Upper lobe of left lung (tissue), 6 donors: ENCODE measurements around the gene FOXN1. TPM values are rescaled to one million over a fixed set of nuclear protein-coding genes. Genes with fewer than 3 reads are reported as not detected.
"Not testable (repeated sequence)": the region's sequence is repeated elsewhere in the genome, so short reads cannot be mapped to it uniquely, and the experiment has no call there.

Source experiments
- ATAC-seq, 2 donors: fragments of 200-7000 bp; cut with Tn5 transposase; one replicate each; pipeline ENCODE4 v1.9.1; 2022; ENCODE audit warnings: mild to moderate bottlenecking in 2 of 2, moderate library complexity in 2 of 2; ENCODE audit not compliant: low FRiP score in 2 of 2
- DNase-seq, 2 donors: peaks; one replicate each; pipeline ENCODE4 v3.0.0-alpha.2; 2019 to 2020
- H3K27ac ChIP-seq, 4 donors: fragments of 200-600 bp; sonication (generic); one replicate each; pipeline ENCODE4 v1.5.1; 2016 to 2019
- H3K27me3 ChIP-seq, 4 donors: fragments of 200-600 bp; sonication (generic); one replicate each; pipeline ENCODE4 v1.5.1; 2017 to 2019
- H3K36me3 ChIP-seq, 4 donors: fragments of 200-600 bp; sonication (generic); one replicate each; pipeline ENCODE4 v1.5.1; 2016 to 2019
- H3K4me1 ChIP-seq, 4 donors: fragments of 200-600 bp; sonication (generic); one replicate each; pipeline ENCODE4 v1.5.1; 2018 to 2019
- H3K4me3 ChIP-seq, 4 donors: fragments of 200-600 bp; sonication (generic); one replicate each; pipeline ENCODE4 v1.5.1; 2017 to 2019; ENCODE audit warnings: mild to moderate bottlenecking in 2 of 4, moderate library complexity in 1 of 4
- H3K9me3 ChIP-seq, 4 donors: fragments of 200-600 bp; sonication (generic); one replicate each; pipeline ENCODE4 v1.5.1; 2018 to 2019
- EP300 ChIP-seq, 4 donors: sonication (generic); formaldehyde crosslinking; IDR thresholded peaks; one replicate each; pipeline ENCODE4 v1.5.1; 2017; ENCODE audit warnings: antibody characterized with exemption in 4 of 4, control low read depth in 2 of 4
- POLR2A ChIP-seq, 4 donors: fragments of 450-650 bp; IDR thresholded peaks; one replicate each; pipeline ENCODE4 v1.5.1; 2016 to 2017; ENCODE audit warnings: antibody characterized with exemption in 4 of 4, mild to moderate bottlenecking in 2 of 4
- POLR2AphosphoS5 ChIP-seq, 2 donors: sonication (generic); formaldehyde crosslinking; IDR thresholded peaks; one replicate each; pipeline ENCODE4 v1.5.1; 2017; ENCODE audit warnings: antibody characterized with exemption in 2 of 2
- WGBS, 2 donors: methylation state at CpG; one replicate each; pipeline ENCODE4 v1.1.5; 2017 to 2018; 5-methylcytosine and 5-hydroxymethylcytosine counted together
- total RNA-seq, 6 donors: library from RNA; depleted of rRNA in 4 of 6; stranded (reverse); fragments of >200 nt in 4 of 6; gene quantifications; one replicate each; pipeline versions ENCODE4 v1.1.0 to v1.2.1, GENCODE V29; 2016 to 2021
- TF ChIP-seq, protein P1 (sequence below), 6 experiments: fragments of 450-650 bp in 4 of 6; fragments of 200-600 bp in 2 of 6; sonication (generic) in 2 of 6; IDR thresholded peaks; one replicate each; pipeline ENCODE4 v1.5.1; 2016 to 2019; ENCODE audit warnings: antibody characterized with exemption in 6 of 6
- donor health status: DM: no; HTN: no; CAD: no; lungs with moderate emphysema.
- donor health status: DM: no; HTN: yes; CAD: no; lungs with severe emphysema.

The FOXN1 gene
- total RNA-seq, 6 donors from 2014 or later, result 0.07 to 0.54 TPM; not detected in 4

DNA sequence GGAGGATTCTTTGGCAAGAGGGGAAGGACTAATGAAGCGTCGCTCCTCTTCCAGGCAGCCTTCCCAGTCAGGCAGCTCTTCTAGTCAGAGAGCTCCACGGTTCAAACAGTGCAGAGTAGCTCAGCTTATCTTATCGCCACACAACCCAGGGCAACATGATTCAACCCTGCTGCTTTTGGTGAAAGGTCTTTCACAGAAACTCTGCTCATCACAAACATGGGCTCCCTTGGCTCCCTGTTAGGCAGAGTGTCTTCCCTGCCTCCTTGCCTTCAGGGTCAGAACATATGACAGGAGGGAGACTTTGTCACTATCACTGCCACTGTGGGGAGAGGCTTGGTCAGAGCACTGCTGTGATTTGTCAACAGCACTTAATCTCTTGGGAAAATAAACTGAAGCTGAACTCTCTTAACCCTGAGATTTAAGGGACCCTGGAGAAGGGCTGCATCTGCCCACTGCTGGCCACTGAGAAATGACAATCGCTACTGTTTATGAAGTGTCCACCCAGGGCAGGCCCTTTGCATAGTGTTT is 39.6 kb upstream of the FOXN1 start:
- H3K27me3 ChIP-seq, result no peaks in the 10 kb centered on the region
- no peak for ATAC-seq
- H3K27ac ChIP-seq, result no peak overlapping the region
- H3K4me1 ChIP-seq, result peaks cover 6 to 19% (median 14%) of the 10 kb centered on the region in 4 donors
- 32 to 34% methylated on average over 5 of the region's 5 CpGs for WGBS, 2 donors
- TF ChIP-seq POLR2AphosphoS5 (IDR thresholded peaks at IDR 0.05) (no peak), EP300 (IDR thresholded peaks at IDR 0.05) (no peak), POLR2A (IDR thresholded peaks at IDR 0.05) (no peak)
- TF ChIP-seq, protein P1, sequence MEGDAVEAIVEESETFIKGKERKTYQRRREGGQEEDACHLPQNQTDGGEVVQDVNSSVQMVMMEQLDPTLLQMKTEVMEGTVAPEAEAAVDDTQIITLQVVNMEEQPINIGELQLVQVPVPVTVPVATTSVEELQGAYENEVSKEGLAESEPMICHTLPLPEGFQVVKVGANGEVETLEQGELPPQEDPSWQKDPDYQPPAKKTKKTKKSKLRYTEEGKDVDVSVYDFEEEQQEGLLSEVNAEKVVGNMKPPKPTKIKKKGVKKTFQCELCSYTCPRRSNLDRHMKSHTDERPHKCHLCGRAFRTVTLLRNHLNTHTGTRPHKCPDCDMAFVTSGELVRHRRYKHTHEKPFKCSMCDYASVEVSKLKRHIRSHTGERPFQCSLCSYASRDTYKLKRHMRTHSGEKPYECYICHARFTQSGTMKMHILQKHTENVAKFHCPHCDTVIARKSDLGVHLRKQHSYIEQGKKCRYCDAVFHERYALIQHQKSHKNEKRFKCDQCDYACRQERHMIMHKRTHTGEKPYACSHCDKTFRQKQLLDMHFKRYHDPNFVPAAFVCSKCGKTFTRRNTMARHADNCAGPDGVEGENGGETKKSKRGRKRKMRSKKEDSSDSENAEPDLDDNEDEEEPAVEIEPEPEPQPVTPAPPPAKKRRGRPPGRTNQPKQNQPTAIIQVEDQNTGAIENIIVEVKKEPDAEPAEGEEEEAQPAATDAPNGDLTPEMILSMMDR (IDR thresholded peaks at IDR 0.05), result no peak
- H3K36me3 ChIP-seq, result no peaks in the 10 kb centered on the region
- H3K4me3 ChIP-seq, result no peak overlapping the region
- H3K9me3 ChIP-seq, result no peaks in the 10 kb centered on the region
- no peak for DNase-seq

DNA sequence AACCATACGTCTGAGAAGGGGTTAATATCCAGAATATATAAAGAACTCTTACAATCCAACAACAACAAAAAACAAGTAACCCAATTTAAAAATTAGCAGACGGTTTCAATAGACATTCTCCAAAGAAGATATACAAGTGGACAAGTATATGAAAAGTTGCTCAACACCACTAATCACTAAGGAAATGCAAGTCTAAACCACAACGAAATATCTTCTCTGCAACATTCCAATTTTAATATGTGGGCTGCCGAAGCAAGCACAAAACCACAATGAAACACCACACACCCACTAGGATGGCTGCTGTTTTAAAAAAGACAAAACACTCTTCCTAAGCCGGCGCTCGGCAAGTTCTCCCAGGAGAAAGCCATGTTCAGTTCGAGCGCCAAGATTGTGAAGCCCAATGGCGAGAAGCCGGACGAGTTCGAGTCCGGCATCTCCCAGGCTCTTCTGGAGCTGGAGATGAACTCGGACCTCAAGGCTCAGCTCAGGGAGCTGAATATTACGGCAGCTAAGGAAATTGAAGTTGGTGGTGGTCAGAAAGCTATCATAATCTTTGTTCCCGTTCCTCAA is 38.6 kb upstream of the FOXN1 start:
- ATAC-seq (peak in 1 of 2 donors; percentile 37), DNase-seq (no peak)
- Histone ChIP-seq H3K36me3 (no peaks in the 10 kb centered on the region), H3K27me3 (no peaks in the 10 kb centered on the region), H3K9me3 (no peaks in the 10 kb centered on the region), H3K4me1 (peaks cover 6 to 19% (median 14%) of the 10 kb centered on the region in 4 donors), H3K4me3 (no peak overlapping the region), H3K27ac (no peak overlapping the region)
- no peak for TF ChIP-seq POLR2AphosphoS5 (IDR thresholded peaks at IDR 0.05)
- TF ChIP-seq, protein P1 (IDR thresholded peaks at IDR 0.05), result no peak
- TF ChIP-seq EP300 (IDR thresholded peaks at IDR 0.05), result no peak
- TF ChIP-seq POLR2A (IDR thresholded peaks at IDR 0.05), result no peak
- 69 to 73% methylated on average over 17 of the region's 17 CpGs for WGBS, 2 donors

DNA sequence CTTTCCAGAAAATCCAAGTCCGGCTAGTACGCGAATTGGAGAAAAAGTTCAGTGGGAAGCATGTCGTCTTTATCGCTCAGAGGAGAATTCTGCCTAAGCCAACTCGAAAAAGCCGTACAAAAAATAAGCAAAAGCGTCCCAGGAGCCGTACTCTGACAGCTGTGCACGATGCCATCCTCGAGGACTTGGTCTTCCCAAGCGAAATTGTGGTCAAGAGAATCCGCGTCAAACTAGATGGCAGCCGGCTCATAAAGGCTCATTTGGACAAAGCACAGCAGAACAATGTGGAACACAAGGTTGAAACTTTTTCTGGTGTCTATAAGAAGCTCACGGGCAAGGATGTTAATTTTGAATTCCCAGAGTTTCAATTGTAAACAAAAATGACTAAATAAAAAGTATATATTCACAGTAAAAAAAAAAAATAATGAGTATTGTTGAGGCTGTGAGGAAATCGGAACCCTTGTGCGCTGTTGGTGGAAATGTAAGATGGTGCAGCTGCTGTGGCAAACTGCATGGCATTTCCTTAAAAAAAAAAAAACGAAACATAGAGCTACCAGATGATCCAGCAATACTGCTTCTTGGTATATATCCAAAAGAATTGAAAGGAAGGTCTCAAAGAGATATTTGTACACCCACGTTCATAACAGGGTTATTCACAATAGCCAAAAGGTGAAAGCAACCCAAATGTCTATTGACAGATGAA is 38.0 kb upstream of the FOXN1 start:
- not testable (repeated sequence) for ATAC-seq, H3K4me3 ChIP-seq, H3K27me3 ChIP-seq, DNase-seq, H3K36me3 ChIP-seq, H3K9me3 ChIP-seq, H3K27ac ChIP-seq
- 73% methylated on average over 20 of the region's 20 CpGs for WGBS, 2 donors
- H3K4me1 ChIP-seq, result peaks cover 6 to 19% (median 14%) of the 10 kb centered on the region in 4 donors

DNA sequence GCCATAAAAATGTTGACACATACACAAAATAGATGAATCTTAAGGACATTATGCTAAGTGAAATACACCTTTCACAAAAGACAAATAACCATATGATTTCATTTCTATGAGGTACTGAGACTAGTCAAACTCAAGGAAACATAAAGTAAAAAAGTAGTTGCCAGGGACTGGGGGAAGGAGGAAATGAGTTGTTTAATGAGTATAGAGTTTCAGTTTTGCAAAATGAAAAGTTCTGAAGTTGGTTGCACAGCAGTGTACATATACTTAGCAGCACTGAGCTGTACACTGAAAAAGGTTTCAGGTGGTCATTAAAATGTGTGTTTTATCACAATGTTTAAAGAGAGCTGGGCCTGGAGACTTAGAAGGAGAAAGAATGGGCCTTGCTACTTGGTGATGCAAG is 37.4 kb upstream of the FOXN1 start:
- Histone ChIP-seq H3K36me3 (no peaks in the 10 kb centered on the region), H3K4me1 (peaks cover 6 to 19% (median 14%) of the 10 kb centered on the region in 4 donors), H3K9me3 (no peaks in the 10 kb centered on the region), H3K27ac (peak overlapping the region in 1 of 4 donors; percentile 20), H3K4me3 (no peak overlapping the region), H3K27me3 (no peaks in the 10 kb centered on the region)
- ATAC-seq (no peak), DNase-seq (no peak)
- TF ChIP-seq POLR2AphosphoS5 (IDR thresholded peaks at IDR 0.05) (no peak), EP300 (IDR thresholded peaks at IDR 0.05) (no peak), POLR2A (IDR thresholded peaks at IDR 0.05) (no peak)
- TF ChIP-seq, protein P1 (IDR thresholded peaks at IDR 0.05), result no peak

DNA sequence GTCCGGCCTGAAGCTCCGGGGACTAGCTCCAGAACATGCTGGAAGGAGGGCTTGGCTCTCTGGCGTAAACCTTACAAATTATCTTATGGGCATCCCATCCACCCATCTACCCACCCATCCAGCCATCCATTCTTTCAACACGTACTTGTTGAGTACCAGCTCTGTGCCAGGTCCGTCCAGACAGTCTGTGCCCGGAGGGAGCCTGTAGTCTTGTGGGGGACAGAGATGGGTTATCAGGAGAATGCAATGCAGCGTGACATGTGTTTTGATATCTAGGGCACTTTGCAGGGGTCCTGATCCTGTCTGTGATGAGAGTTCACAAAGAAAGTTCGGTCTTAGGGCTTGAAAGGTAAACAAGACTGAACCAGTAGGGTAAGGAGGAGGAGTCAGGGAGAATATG is 36.8 kb upstream of the FOXN1 start:
- H3K4me1 ChIP-seq, result peaks cover 6 to 19% (median 14%) of the 10 kb centered on the region in 4 donors
- H3K36me3 ChIP-seq, result no peaks in the 10 kb centered on the region
- H3K9me3 ChIP-seq, result no peaks in the 10 kb centered on the region
- ATAC-seq (no peak), DNase-seq (no peak)
- H3K27ac ChIP-seq, result peak overlapping the region in 1 of 4 donors; percentile 20
- H3K27me3 ChIP-seq, result no peaks in the 10 kb centered on the region
- TF ChIP-seq, protein P1 (IDR thresholded peaks at IDR 0.05), result no peak
- no peak for TF ChIP-seq POLR2A (IDR thresholded peaks at IDR 0.05)
- no peak for TF ChIP-seq POLR2AphosphoS5 (IDR thresholded peaks at IDR 0.05)
- TF ChIP-seq EP300 (IDR thresholded peaks at IDR 0.05), result no peak
- H3K4me3 ChIP-seq, result no peak overlapping the region
- WGBS, 2 donors, result 75 to 86% methylated on average over 8 of the region's 8 CpGs
